ENCODE results near the gene E2F2. TPM values are rescaled to one million over a fixed set of nuclear protein-coding genes. Genes with fewer than 3 reads are reported as not detected.

Gene E2F2
- total and polyA plus RNA-seq, 2 of the 4 experiments (the other 2 are of a cell fraction) = 0.36 to 0.51 TPM

DNA sequence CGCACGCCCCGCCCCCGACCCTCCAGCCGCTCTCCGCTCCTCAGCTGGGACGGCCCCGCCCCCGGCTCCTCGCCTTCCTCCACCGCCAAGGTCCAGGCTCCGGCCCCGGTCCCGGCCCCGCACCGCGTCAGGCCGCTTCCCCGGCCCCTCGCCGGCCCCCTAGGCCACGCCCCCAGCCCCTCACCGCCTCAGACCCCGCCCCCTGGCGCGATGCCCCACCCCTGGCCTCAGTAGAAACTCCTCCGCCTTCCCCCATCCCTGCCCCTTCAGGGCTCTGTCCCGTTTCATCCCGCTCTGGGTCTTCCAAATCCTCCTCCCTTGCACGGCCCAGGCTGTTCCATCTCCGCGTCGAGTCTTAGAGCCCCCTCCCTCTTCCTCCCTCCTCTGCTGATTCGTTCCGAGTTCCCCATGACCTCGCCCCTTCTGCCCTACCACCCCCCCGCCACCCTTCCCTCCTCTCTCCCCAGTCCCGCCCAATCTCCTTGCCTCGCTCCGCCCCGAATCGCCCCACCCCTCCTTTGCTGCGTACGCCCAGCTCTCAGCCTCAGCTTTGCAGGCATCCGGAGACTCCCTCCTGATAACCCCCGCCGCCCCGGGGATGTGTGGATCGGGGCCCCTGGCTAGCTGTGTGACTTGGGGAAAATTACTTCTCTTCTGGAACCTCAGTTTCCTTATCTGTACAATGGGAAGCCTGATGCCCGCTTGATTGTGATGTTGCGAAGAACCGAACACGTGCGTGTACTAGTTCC is 46.6 kb downstream of the E2F2 start:
- peak overlapping the region; percentile 97 for H3K4ac ChIP-seq (ENCODE audit: low read depth, low read length)
- peaks cover 10 to 34% of the 10 kb centered on the region in 2 experiments; a peak in 3 of 4 replicates for H3K79me1 ChIP-seq (ENCODE audit: low read depth in 1 of 2, low read length in 2 of 2)
- TF ChIP-seq MAFK (IDR thresholded peaks at IDR 0.05; ENCODE audit: low read depth, low read length) (no peak), RFX5 (IDR thresholded peaks at IDR 0.05; ENCODE audit: low read depth, low read length) (no peak), RAD21 (IDR thresholded peaks at IDR 0.05; ENCODE audit: low read length) (no peak), MAZ (IDR thresholded peaks at IDR 0.05; ENCODE audit: borderline replicate concordance, low read depth, low read length) (peak; percentile 78; the same call in 1 of the 2 replicates), NFE2L2 (IDR thresholded peaks at IDR 0.05; ENCODE audit: low read depth, low read length) (no peak)
- peak overlapping the region; percentile 86 for H2BK20ac ChIP-seq (ENCODE audit: low read depth, low read length)
- H3K9me1 ChIP-seq (ENCODE audit: insufficient read depth, low read length) = peaks cover 8% of the 10 kb centered on the region
- peak overlapping the region; percentile 94 for H3K23ac ChIP-seq (ENCODE audit: low read depth, low read length)
- peak overlapping the region; percentile 84 for H3K4me3 ChIP-seq (ENCODE audit: insufficient read depth, low read depth, low read length)
- ChIA-PET CTCF (interaction anchor here (0.6 to 2.6 kb wide), 3 partner anchors 13 to 62 kb away, joined by 3 to 9 read pairs (median 6); no protein-coding TSS in a partner anchor), POLR2A (ENCODE audit: unreplicated experiment) (interaction anchor here (1.0 kb wide), 1 partner anchor 9 kb away, joined by 3 read pairs; no protein-coding TSS in a partner anchor)
- peak overlapping the region; percentile 99 for H2AFZ ChIP-seq (replicated peaks; ENCODE audit: low read length, poor library complexity)
- in situ Hi-C loops (cut with MboI; ENCODE audit: low sequenced_read_pairs) = no loop called here
- H4K91ac ChIP-seq (ENCODE audit: insufficient read depth, low read depth, low read length) = peak overlapping the region; percentile 93
- peak; percentile 94 for ATAC-seq (ENCODE audit: low read depth)
- peaks cover 5% of the 10 kb centered on the region for H3K27me3 ChIP-seq (ENCODE audit: control insufficient read depth, insufficient read depth, low read length)
- H4K5ac ChIP-seq (ENCODE audit: low read depth, low read length) = peak overlapping the region; percentile 91
- peak overlapping the region; percentile 98 for H3K18ac ChIP-seq (ENCODE audit: low read depth, low read length)
- H3K36me3 ChIP-seq (ENCODE audit: control insufficient read depth, insufficient read depth, low read length) = no peaks in the 10 kb centered on the region
- intact Hi-C loops (cut with micrococcal nuclease) = loop anchor here (1.0 to 5.0 kb wide), 2 partner anchors 73 to 142 kb away; partner anchors contain the start of gene HNRNPR
- peak overlapping the region in 1 of 2 experiments; percentile 96; a peak in 3 of 4 replicates for H4K8ac ChIP-seq (ENCODE audit: low read depth in 2 of 2, low read length in 2 of 2)
- H3K9me3 ChIP-seq (ENCODE audit: control insufficient read depth, insufficient read depth, low read length) = no peaks in the 10 kb centered on the region
- DNase-seq = peak; percentile 89
- 0% methylated on average over 11 of the region's 54 CpGs; no CpG with 5 or more reads in 1 of the 2 experiments for whole genome bisulfite sequencing, 2 experiments (ENCODE audit: extremely low coverage in 2 of 2, insufficient read length in 1 of 2)
- peaks cover 8% of the 10 kb centered on the region; the same call in 1 of the 2 replicates for H3K4me1 ChIP-seq (ENCODE audit: control insufficient read depth, insufficient read depth, low read length)
- peak overlapping the region; percentile 92 for H2BK5ac ChIP-seq (ENCODE audit: low read depth, low read length, poor library complexity, severe bottlenecking)
- peak overlapping the region; percentile 67 for H2AK9ac ChIP-seq (replicated peaks; ENCODE audit: low read depth, low read length, poor library complexity)
- no peaks in the 10 kb centered on the region; the same call in 1 of the 2 replicates for H4K20me1 ChIP-seq (ENCODE audit: insufficient read depth, low read length)
- no TSS peak for BruUV-seq (replicated peaks)
- peak overlapping the region; percentile 84 for H3K4me2 ChIP-seq (ENCODE audit: low read depth, low read length)
- peak overlapping the region; percentile 99 for H3K14ac ChIP-seq (replicated peaks; ENCODE audit: low read depth, low read length)
- dilution Hi-C loops (cut with HindIII; ENCODE audit: low sequenced_read_pairs, unreplicated experiment) = no loop called here
- peak overlapping the region; percentile 55; the same call in 1 of the 2 replicates for H2AK5ac ChIP-seq (ENCODE audit: low read depth, low read length)
- H2BK120ac ChIP-seq (ENCODE audit: low read depth, low read length) = peak overlapping the region; percentile 99
- H3K27ac ChIP-seq (ENCODE audit: insufficient read depth, low read length) = peak overlapping the region; percentile 99
- peak overlapping the region; percentile 97; the same call in 1 of the 3 replicates for H2BK15ac ChIP-seq (ENCODE audit: low read depth, low read length)
- H3K9ac ChIP-seq (ENCODE audit: low read depth, low read length) = peak overlapping the region; percentile 93
- H3K56ac ChIP-seq (ENCODE audit: extremely low read depth, insufficient read depth, low read length) = peak overlapping the region; percentile 87; the same call in 1 of the 2 replicates

All from IMR-90 (cell line).